HL-60 (cell line): ENCODE data around the gene SLC6A20.

Source experiments
- CTCF ChIP-seq: IDR thresholded peaks from one replicate; pipeline ENCODE4 v1.5.1; 2011; ENCODE audit warnings: low read length, control low read depth, inconsistent platforms; ENCODE audit not compliant: insufficient read depth
- GABPA ChIP-seq: IDR thresholded peaks from 2 replicates; pipeline ENCODE4 v1.6.1; 2012; ENCODE audit warnings: low read depth
- POLR2AphosphoS5 ChIP-seq: IDR thresholded peaks from 2 replicates; pipeline ENCODE4 v1.6.1; 2012; ENCODE audit warnings: low read depth
- REST ChIP-seq: IDR thresholded peaks from 2 replicates; pipeline ENCODE4 v1.6.1; 2012; ENCODE audit warnings: low read depth; ENCODE audit not compliant: insufficient replicate concordance

DNA sequence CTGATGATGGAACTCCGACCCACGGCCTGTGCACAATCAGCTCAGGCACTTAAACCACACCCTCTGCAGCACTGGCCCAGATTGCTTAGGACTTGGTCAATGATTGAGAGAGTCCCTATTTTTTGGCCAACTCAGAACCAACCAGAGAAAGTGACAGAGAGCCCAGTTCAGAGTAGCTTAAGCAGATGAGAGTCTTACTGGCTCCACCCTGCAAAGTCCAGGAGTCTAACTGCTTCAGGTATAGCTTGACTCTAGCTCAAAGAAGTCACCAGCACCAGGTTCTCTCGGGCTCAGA is 20.1 kb downstream of the SLC6A20 start:
- TF ChIP-seq CTCF (no peak), POLR2AphosphoS5 (no peak), GABPA (no peak), REST (no peak)
